Myocyte (in vitro differentiated cells): Measurements from ENCODE around the gene GPALPP1. TPM values are rescaled to one million over a fixed set of nuclear protein-coding genes. Genes with fewer than 3 reads are reported as not detected.
"Not testable (repeated sequence)": the region's sequence is repeated elsewhere in the genome, so short reads cannot be mapped to it uniquely, and the experiment has no call there.

Experiments used
- DNase-seq: peaks from one replicate; pipeline ENCODE4 v3.0.0-alpha.2; 2012; ENCODE audit warnings: low read depth
- total RNA-seq: library from RNA; depleted of rRNA; stranded (reverse); fragments of >200 nt; gene quantifications from 2 replicates; pipeline ENCODE4 v1.2.3, GENCODE V29; 2014

Gene GPALPP1
- total RNA-seq, 1 donor from 2014 or later: 30.7 TPM

DNA sequence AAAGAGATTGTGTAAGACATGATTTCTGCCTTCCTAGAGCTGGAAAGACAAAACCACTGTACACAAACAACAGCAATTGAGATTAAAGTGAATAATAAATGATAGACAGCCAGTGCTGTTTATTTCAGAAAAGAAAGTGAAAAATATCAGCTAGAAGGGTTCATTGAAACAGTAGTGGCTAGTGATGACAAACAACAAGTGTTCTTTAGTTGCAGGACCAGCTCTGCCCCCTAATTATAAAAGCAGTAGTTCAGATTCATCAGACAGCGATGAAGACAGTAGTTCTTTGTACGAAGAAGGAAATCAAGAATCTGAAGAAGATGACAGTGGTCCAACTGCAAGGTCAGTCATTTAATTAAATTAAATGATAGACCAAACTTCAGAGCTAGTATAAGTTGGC, 14.8 kb downstream of the GPALPP1 start:
- DNase-seq: no peak

DNA sequence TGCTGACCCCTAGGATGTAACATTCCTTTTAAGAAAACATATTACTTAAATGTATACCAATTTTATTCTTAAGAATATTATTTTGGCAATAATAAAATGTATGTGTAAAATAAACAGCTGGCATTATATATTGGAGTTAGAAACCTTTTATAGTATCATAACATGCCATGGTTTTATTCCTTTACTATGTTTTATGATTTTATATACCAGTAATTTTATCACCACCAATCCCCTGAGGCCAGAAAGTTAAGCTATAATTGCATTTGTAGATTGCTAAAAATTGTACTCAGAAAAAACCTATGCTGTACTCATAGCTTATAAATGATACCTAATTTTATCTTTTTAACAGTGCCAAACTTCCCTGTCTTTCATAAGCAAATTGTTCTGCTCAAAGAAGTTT, 17.9 kb downstream of the GPALPP1 start:
- no peak for DNase-seq

- no peak for DNase-seq
Measured at GRCh38 chr13:45007823-45008222, 18.5 kb downstream of the GPALPP1 start.

GRCh38 chr13:45011198-45011597, 21.9 kb downstream of the GPALPP1 start:
- DNase-seq: no peak

DNA sequence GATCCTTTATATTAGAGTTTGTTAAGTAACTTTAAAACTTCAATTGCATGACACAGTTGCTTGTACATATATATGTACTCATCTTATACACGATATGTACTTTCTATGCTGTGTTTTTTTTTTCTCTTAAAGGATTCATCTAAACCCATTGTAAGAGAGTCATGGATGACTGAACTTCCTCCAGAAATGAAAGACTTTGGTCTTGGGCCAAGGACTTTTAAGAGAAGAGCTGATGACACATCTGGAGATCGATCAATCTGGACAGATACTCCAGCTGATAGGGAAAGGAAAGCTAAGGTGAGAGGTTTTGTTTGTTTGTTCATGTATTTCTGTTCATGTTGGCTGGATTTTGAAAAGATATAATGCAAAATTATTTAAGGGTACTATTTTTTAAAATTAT, 26.0 kb downstream of the GPALPP1 start:
- no peak for DNase-seq

DNA sequence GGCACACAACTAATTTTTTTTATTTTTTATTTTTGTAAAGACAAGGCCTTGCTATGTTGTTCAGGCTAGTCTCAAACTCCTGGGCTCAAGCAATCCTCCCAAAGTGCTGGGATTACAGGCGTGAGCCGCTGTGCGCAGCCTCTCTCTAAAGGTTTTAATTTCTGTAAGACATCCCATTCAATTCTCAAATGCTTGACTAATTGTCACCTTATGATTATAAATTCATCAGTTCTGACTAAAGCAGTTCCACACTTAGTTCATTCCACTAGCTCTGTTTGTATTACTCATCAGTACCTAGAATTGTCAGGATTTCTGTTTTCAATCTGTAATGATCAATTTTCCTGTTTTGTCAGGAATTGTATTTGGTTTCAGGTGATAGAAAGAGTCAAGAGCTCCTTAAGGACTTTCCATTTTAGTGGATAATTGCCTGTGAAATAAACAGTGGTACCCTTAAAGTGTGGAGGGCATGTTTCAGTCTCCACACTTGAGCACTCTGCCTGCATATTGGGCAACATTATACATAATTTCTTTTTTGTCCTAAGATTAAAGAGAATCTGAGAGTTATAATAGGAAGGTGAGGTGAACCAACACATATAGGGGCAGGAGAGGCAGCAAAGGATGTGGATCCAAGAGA, 27.6 kb downstream of the GPALPP1 start:
- no peak for DNase-seq

DNA sequence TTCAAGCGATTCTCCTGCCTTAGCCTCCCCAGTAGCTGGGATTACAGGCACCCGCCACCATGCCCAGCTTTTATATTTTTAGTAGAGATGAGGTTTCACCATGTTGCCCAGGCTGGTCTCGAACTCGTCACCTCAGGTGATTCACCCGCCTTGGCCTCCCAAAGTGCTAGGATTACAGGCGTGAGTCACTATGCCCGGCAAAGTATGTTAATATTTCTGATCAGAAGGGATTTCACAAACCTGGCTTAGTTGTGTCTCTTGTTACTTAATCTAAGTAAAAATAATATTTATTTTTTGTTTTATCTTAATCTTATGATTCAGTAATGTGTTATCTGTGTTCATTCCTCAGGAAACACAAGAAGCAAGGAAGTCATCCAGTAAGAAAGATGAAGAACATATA, 30.6 kb downstream of the GPALPP1 start:
- DNase-seq: not testable (repeated sequence)

GRCh38 chr13:45021250-45021649, 31.9 kb downstream of the GPALPP1 start:
- no peak for DNase-seq

DNA sequence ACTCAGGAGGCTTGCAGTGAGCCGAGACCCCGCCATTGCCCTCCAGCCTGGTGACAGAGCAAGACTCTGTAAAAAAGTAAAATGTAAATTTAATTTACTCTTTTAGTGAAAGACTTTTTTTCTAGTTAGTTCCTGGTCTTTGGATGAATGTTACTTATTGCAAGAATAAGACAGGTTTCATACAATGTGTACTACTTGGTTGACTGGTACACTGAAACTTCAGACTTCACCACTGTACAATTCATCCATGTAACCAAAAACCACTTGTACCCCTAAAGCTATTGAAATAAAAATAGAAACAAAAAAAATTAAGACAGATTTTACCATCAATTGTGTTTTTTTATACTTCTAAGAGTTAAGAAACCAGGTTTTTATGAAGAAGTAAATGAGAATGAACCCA, 35.5 kb downstream of the GPALPP1 start:
- DNase-seq: no peak

- DNase-seq: no peak
Measured at GRCh38 chr13:45034342-45034741, 45.0 kb downstream of the GPALPP1 start.

DNA sequence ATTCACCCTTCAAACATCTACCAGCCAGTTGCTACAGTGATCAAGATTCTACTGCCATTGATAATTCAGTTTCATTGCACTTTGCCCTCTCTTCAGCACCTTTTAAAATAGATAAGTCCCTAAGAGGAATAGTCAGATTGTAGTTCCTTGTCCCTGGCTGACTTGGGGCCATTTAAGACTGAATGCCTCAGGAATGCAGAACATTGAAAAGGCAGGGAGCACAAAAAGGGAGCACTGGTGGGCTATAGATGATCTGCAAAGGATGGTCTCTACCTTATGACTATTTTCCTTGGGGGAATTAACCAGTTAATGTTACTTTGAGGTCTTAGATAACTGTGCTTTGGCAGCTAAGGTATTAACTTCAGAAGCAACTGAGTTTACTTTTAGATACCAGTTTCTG, 46.9 kb downstream of the GPALPP1 start:
- no peak for DNase-seq

DNA sequence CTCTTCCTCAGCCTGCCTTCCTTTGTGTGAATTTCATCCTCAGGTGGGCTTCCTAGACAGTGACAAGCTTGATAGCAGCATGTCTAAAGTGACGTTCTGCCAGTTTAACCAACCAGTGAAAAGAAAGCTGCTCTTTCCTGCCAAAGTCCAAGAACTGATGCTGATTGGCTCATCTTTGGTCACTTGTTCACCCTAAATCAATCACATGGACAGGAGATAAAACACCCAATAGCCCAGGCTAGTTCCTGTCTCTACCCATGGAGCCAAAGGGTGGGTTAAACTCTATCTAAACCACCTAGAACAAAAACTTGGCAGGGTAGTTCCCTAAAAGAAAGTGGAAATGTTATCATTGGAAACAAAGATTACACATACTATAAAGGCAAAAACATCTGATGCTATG, 50.8 kb downstream of the GPALPP1 start:
- no peak for DNase-seq

GRCh38 chr13:45040622-45041021, 51.3 kb downstream of the GPALPP1 start:
- DNase-seq: no peak

GRCh38 chr13:45042539-45042938, 53.2 kb downstream of the GPALPP1 start:
- peak; percentile 59 for DNase-seq

GRCh38 chr13:45046445-45046844, 57.1 kb downstream of the GPALPP1 start:
- no peak for DNase-seq

DNA sequence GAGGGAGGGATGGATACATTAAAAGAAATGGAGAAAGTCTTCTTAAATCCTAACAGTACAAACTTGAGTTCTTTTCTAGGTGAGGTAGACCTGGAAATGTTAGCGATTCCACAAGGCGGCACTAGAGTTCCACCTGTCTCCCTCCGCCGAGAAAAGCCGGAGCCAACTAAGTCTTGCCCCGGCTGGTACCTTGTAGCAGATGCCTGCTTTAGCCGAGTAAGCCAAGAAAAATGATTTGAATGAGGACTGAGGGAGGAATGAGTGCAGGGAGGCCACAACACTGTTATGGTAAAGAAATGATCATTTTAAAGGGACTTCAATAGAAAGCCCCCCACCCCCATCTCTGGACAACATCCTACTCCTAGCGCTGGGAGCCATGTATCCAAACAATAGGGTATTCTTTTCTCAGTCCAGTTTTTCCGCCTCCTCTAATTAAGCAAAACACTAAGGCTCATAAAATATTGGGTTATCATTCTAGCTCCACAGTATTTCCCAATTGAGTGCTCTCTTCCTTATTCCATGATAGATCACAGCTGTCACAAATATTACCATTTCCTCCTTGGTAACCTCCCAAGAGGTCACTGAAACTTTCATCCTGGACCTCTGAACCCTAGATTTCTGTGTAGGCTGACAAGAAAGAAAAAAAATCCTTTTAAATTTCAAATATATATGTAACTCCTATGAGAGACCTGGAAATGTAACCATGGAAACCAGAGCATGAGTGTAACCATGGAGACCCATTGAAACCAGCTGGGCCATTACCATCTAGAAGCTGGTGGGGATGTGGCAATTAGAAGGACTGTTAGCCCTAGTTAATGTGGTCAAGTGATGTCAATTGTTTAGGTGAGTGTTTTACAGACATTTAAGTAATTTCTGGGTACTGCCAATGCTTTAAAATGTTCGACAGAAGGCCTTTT, 58.3 kb downstream of the GPALPP1 start:
- DNase-seq: peak; percentile 87

GRCh38 chr13:45048890-45049407, 59.6 kb downstream of the GPALPP1 start:
- DNase-seq: peak; percentile 9

DNA sequence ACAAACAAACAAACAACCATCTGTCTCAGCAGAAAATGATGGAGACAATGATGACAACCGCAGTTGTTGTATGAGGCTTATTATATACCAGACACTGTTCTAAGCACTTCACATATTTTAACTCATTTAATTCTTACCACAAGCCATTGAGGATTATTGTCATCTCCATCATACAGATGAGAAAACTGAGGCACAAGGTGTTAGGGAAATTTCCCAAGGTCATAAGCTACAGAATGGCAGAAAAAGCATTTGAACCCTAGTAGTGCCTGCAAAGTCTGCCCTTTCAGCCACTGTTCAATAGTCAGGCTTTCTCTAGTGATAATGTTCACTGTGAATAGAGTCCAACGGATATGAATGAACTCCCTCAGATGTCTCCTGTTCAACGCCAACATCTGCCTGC, 60.1 kb downstream of the GPALPP1 start:
- no peak for DNase-seq

- DNase-seq: no peak
Measured at GRCh38 chr13:45051315-45051714, 62.0 kb downstream of the GPALPP1 start.

DNA sequence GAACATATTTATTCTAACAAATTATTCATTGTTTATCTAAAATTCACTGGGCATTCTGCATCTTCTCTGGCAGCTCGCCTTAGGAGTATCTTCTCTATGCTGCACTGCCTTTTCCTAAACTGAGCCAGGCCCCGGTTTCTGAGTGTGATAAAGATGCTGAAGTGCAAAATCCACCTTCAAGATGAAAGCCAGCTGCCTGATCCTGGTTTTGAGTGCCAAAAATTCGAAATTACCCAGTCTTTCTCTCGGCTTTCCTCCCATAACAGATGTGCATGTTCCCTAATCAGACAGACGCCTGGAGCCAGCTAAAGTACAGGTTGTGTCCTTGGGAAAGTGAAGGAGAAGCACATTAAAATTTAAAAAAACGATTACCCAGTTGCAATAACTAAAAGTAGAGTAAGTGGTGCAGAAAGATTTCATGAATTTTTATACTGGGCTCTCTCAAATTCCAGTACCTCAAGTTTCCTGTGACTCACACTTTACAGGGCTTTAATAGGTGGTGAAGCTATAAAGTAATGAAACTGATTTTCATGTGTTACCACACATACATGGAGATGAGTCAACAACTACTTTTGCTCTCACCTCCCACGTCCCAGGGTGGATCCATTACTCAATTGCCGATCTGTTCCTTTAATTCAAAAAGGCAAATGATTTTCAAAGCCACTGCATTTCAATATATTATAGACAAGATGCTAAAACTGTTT, 66.0 kb downstream of the GPALPP1 start:
- DNase-seq: peak; percentile 84

- peak; percentile 92 for DNase-seq
Measured at GRCh38 chr13:45055902-45056648, 66.7 kb downstream of the GPALPP1 start.
